ENCODE data around the gene TP63.

TP63 gene

GRCh38 chr3:189771842-189772450 lies 140.8 kb downstream of the TP63 start:
- TF ChIP-seq CTCF (conservative IDR thresholded peaks at IDR 0.05; ENCODE audit: low read depth, low read length), result no peak
- H3K4me3 ChIP-seq (ENCODE audit: low read length), result no peak overlapping the region
- DNase-seq (ENCODE audit: low read depth), result no peak

- TF ChIP-seq CTCF (conservative IDR thresholded peaks at IDR 0.05; ENCODE audit: low read depth, low read length), result no peak
- DNase-seq (ENCODE audit: low read depth), result peak; percentile 76
- H3K4me3 ChIP-seq (ENCODE audit: low read length), result peak overlapping the region; percentile 23
These were observed 141.4 kb downstream of the TP63 start for GRCh38 chr3:189772584-189772983.

GRCh38 chr3:189773056-189773455 lies 141.9 kb downstream of the TP63 start:
- peak; percentile 90 for DNase-seq (ENCODE audit: low read depth)
- peak overlapping the region; percentile 23 for H3K4me3 ChIP-seq (ENCODE audit: low read length)
- TF ChIP-seq CTCF (conservative IDR thresholded peaks at IDR 0.05; ENCODE audit: low read depth, low read length), result no peak

GRCh38 chr3:189776149-189776824 lies 145.1 kb downstream of the TP63 start:
- no peak for TF ChIP-seq CTCF (conservative IDR thresholded peaks at IDR 0.05; ENCODE audit: low read depth, low read length)
- no peak overlapping the region for H3K4me3 ChIP-seq (ENCODE audit: low read length)
- DNase-seq (ENCODE audit: low read depth), result no peak

GRCh38 chr3:189778340-189778950 lies 147.3 kb downstream of the TP63 start:
- no peak for DNase-seq (ENCODE audit: low read depth)
- TF ChIP-seq CTCF (conservative IDR thresholded peaks at IDR 0.05; ENCODE audit: low read depth, low read length), result no peak

GRCh38 chr3:189779166-189779565 lies 148.0 kb downstream of the TP63 start:
- no peak overlapping the region for H3K4me3 ChIP-seq (ENCODE audit: low read length)
- DNase-seq (ENCODE audit: low read depth), result no peak
- no peak for TF ChIP-seq CTCF (conservative IDR thresholded peaks at IDR 0.05; ENCODE audit: low read depth, low read length)

More at GRCh38 chr3:189778340-189778950, 147.3 kb downstream of the TP63 start:
- no peak overlapping the region for H3K4me3 ChIP-seq (ENCODE audit: low read length)

All from retinal pigment epithelial cell (primary cell).